GM19351 (cell line): ENCODE results near the gene PAPOLG.
"Not testable (repeated sequence)": the region's sequence is repeated elsewhere in the genome, so short reads cannot be mapped to it uniquely, and the experiment has no call there.

Source experiments
- ATAC-seq: cut with Tn5 transposase; IDR thresholded peaks from one replicate; pipeline ENCODE4 v1.9.1; 2021; ENCODE audit warnings: mild to moderate bottlenecking, moderate library complexity; ENCODE audit not compliant: unreplicated experiment

Gene PAPOLG

DNA sequence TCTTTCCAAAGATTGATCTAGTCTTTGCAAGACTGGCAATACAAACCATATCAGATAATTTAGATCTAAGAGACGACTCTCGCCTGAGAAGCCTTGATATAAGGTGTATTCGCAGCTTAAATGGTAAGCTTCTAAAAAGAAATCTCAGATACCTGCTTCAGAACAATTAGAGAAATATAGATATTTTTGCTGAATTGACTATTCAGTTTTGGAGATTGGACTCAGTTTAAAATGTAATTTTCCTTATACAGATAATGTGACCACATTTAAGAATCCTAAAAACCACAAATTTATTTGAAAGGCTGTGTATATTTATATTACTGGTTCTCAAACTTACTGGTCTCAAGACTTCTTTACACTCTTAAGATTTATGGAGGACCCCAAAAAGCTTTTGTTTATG is 15.4 kb downstream of the PAPOLG start:
- ATAC-seq, result no peak

- no peak for ATAC-seq
Measured at GRCh38 chr2:60775048-60775639, 19.1 kb downstream of the PAPOLG start.

- no peak for ATAC-seq
Measured at GRCh38 chr2:60778352-60778751, 22.3 kb downstream of the PAPOLG start.

- ATAC-seq, result no peak
Measured at GRCh38 chr2:60779426-60779825, 23.4 kb downstream of the PAPOLG start.

DNA sequence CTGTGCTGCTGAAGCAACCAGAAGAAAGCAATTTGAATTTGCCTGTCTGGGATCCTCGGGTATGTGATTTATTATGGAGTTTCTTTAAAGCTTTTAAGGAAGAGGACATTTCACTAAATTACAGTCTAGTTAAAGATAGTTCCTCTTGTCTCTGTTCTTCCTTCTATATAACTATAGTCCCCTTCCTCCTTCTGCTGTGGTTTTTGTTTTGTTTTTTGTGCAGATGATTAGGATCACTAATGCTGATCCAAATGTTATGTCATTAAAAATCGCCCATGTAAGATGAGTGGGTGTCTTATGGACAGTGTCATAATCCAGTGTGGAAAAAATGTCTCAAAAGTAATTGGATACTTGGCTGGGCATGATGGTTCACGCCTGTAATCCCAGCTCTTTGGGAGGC is 24.7 kb downstream of the PAPOLG start:
- no peak for ATAC-seq

- no peak for ATAC-seq
Measured at GRCh38 chr2:60793169-60793568, 37.1 kb downstream of the PAPOLG start.

GRCh38 chr2:60794271-60794863 is 38.3 kb downstream of the PAPOLG start:
- no peak for ATAC-seq

DNA sequence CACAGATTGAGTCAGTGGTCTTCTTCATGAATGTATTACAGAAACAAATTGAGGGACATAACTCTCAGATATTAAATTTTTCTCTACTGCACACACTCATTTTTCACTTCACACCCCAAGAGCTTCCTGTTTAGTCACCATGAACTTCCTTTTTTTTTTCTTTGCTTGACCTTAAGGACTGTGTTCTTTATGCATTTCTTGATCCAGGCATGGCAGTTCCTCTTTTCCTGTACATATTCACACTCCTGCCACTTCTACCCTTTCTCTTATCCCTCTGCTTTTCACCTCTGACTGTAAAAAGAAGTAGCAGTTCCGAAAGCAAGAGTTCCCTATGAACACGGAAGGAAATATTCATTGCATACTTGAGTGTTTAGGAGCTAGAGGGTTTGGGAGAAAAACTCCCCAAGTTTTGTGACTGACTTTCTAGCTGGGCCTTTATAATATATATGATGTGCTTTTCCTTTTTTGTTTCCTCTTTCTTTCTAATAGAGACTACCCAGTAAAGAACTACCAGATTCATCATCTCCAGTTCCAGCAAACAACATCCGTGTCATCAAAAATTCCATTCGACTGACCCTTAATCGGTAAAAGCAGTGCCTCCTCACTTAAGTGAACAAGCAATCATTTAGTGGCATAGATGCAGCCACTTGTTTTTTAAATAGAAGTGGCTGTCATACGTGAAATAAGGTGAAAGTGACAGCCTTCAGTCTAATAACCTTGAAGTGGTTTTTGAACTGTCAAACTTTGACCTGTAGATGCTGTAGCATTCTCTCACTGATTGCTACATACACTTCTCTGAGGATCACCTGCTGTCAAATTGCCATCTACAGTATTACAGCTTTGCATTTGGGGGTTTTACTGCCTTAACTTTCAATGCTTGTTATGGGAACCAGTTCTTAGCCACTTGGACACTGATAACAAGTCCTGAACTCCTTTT is 40.8 kb downstream of the PAPOLG start:
- ATAC-seq, result peak; percentile 69

- ATAC-seq, result no peak
Measured at GRCh38 chr2:60804473-60804872, 48.4 kb downstream of the PAPOLG start.

DNA sequence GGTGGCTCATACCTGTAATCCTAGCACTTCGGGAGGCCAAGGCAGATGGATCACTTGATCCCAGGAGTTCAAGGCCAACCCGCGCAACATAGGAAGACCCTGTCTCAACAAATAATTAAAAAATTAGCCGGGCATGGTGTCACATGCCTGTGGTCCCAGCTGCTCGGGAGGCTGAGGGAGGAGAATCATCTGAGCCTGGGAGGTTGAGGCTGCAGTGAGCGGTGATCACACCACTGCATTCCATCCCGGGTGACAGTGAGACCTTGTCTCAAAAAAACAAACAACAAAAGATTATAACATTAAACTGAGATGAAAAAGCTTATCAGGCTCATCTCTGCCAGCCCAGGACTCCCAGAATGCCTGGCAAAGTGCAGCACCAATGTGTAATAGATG is 50.5 kb downstream of the PAPOLG start:
- no peak for ATAC-seq

DNA sequence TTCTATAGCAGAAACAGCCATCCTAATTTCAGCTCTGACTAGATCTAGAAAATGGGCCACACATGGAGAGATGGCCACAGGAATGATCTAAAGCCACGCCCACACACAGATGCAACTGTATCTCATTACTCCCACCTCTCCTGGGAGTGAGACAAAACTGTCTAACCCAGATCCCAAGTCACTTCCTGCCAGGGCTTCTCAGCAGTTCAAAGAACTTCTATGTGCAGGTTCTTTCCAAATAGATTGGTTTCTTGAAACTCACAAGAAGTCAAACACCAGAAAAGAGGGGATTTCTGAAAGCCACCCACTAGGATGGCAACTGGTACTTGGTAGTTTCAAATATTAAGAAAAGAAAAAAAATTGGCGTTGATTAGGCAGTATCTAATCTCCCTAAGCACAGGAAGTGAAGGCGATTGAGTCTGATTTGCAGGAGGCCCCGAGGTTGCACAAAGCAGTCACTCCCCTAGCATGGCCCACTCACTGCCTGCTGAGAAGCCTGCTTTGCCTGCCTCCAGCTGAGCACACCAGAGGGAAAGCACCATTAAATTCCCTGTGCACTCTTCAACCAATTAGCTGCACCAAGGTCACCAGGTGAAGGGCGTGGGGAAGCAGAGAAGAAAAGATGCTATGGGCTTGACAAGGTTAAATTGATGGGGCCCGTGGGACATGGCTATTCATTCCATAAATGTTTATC is 51.1 kb downstream of the PAPOLG start:
- ATAC-seq, result peak; percentile 84

GRCh38 chr2:60808330-60808801 is 52.3 kb downstream of the PAPOLG start:
- no peak for ATAC-seq

DNA sequence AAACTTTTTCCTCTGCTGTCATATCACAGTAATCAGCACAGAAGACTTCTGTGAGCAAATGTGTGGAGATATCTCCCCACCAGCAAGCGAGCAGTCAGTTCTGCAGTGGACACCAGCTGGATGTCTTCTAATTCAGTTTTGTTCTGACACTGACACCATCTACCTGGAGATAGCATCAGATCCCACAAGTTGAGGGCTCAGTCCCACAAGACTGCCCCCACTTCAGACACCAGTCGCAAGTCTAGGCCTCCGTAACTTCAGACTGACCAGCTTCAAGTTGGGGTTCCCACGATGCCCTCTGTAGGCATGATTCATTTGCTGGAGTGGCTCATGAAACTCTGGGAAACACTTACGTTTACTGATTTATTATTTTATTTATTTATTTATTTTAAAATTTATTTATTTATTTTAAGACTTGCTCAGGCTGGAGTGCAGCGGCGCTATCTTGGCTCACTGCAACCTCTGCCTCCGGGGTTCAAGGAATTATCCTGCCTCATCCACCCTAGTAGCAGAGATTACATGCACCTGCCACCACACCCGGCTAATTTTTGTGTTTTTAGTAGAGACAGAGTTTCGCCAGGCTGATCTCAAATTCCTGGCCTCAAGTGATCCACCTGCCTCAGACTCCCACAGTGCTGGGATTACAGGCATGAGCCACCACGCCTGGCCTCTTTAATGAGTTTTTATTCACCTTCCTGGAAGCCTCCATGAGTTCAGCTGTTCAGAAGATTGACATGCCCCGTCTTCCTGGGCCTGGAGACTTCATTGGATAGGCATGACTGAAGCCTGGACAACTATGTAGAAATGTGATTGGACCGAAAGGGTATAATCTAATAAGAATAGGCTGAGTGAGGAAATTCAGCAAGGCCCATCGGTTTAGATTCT is 55.7 kb downstream of the PAPOLG start:
- ATAC-seq, result no peak

- not testable (repeated sequence) for ATAC-seq
Measured at GRCh38 chr2:60817191-60817590, 61.1 kb downstream of the PAPOLG start.

GRCh38 chr2:60818272-60818671 is 62.2 kb downstream of the PAPOLG start:
- no peak for ATAC-seq

DNA sequence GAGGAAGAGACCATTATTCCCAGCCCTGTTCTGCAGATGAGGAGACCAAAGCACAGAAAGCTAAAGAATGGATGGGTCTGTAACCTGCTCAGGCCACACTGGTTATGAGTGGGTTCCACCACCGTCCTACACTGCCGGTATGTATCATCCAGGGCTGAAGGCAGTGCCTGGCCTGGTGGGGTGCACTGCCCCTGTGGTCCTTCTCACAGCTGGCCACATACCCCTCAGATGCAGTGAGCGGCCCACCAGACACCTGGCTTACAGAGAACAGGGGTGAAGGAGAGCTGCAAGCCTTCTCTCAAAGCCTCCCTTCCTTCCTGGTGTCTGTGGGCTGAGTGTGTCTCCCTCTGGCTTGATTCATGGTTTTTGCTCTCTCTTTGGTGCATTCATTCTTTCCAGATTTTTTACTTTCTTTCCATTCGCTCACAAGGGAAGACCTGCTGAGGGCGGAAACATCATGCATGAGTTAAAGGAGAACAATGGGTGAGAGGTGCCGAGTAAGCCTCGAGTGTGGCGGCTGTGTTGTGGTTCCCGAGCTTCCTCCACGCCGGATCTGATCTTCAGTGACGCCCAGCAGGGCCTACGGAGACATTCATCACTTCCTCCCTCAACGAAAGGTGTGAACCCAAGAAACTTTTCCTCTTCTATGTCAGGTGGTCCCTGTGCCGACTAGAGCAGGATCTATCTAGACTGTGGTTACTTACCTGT is 63.2 kb downstream of the PAPOLG start:
- no peak for ATAC-seq

DNA sequence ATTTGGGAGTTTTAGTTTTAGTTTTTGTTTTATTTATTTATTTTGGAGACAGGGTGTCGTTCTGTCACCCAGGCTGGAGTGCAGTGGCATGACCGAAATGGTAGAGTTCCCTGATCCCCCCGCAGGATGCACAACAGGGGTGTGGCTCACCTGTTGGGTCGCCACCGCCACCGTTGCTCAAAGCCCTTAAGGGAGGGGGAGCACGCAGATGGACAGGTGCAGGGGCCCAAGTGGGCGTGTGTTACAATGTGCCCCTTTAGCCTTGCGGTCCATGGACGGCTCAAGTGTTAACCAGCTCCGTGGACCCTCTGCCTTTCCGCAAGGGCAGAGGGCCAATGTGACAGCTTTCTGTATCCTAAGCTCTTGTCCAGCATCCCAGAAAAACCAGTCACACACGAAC is 63.9 kb downstream of the PAPOLG start:
- no peak for ATAC-seq

DNA sequence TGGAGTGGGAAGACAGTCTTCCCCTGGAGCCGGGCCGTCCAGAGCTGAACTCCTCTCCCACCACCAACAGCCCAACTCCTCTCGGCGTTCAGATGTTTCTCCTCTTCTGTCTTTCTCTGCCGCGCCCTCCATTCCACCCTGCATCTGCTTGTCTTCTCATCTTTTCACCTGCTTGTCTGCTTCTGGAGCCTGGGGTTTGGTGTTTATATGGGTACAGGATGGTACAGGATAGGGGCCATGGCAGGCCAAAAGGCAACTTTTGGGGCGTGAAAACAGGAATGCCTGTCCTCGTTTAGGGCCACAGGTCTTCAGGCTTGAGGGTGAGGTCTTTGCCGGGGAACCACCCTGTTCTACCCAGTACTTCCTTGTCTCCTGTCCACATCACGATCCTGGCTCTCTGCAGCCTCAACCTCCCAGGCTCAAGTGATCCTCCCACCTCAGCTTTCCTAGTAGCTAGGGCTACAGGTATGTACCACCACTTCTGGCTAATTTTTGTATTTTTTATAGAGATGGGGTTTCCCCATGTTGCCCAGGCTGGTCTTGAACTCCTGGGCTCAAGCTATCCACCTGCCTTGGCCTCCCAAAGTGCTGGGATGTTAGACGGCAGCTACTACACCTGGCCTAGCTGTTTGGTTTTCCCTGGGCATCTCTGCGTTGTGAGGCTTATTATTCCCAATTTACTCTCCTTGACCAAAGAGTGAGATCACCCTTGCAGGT is 64.5 kb downstream of the PAPOLG start:
- ATAC-seq, result no peak

GRCh38 chr2:60821133-60821469 is 65.0 kb downstream of the PAPOLG start:
- ATAC-seq, result no peak
